GM12801 (cell line): ENCODE data around the gene SUPT3H.

ENCODE experiments used
- TF ChIP-seq, protein P1 (sequence below): IDR thresholded peaks from one replicate; pipeline ENCODE4 v1.5.1; 2011; ENCODE audit warnings: control low read depth; ENCODE audit not compliant: insufficient read length; ENCODE audit errors: extremely low read depth

SUPT3H gene

DNA sequence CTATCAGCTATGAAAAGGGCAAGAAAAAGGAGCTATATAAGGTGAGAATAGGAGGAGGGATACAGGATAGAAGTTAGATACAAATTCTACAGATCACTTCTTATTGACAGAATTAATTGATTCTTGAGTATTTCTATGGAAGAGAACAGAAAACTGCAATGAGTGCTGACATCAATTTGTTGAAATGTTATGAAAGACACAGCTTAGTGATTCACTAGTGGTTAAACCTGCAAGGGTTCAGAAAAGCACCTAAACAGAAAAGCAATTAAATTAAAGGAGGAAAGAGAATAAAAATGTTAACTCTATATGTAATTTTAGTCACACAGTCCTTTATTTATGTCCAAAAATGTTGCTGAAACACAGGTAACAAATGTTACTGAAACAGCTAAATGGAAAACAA, 304.0 kb downstream of the SUPT3H start:
- TF ChIP-seq, protein P1, sequence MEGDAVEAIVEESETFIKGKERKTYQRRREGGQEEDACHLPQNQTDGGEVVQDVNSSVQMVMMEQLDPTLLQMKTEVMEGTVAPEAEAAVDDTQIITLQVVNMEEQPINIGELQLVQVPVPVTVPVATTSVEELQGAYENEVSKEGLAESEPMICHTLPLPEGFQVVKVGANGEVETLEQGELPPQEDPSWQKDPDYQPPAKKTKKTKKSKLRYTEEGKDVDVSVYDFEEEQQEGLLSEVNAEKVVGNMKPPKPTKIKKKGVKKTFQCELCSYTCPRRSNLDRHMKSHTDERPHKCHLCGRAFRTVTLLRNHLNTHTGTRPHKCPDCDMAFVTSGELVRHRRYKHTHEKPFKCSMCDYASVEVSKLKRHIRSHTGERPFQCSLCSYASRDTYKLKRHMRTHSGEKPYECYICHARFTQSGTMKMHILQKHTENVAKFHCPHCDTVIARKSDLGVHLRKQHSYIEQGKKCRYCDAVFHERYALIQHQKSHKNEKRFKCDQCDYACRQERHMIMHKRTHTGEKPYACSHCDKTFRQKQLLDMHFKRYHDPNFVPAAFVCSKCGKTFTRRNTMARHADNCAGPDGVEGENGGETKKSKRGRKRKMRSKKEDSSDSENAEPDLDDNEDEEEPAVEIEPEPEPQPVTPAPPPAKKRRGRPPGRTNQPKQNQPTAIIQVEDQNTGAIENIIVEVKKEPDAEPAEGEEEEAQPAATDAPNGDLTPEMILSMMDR, result no peak

DNA sequence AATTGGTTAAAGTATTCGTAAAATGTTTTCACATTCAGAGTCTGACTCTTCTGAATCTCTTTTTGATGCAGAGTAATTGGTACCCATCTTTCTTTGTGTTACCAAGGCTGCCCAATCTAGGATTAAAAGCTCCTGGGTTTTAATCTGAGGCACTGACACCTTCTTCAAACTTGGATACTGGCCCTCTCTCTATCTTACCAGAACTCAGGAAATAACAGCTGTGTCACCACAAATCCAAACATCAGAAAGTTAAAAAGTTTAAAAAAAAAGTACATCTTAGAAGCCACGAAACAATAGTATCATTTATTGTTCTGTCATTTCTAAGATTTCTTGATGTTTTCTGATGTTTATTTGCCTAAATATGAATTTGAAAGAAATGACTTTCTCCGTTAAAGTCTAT, 305.1 kb downstream of the SUPT3H start:
- TF ChIP-seq, protein P1, result no peak

- TF ChIP-seq, protein P1, result no peak
These were observed 305.7 kb downstream of the SUPT3H start for GRCh38 chr6:45072016-45072415.

DNA sequence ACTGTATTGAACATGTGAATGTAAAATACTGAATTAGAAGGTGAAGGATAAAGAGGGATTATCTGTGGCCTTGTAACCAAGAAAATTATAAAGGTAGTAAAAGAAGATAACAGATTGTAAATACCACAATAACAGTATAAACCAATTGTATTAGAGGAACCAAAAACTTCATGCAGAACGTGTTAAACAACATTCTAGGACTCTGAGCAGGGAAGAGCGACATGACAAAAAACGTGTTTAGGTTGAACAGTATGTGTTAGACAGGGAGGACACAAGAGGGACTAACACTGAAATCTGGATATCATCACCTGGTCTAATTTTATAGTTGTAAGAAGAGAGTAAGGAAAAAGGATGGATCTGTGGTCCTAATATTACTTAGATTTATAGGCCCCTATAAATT, 308.6 kb downstream of the SUPT3H start:
- TF ChIP-seq, protein P1, result no peak

- TF ChIP-seq, protein P1, result no peak
These were observed 320.0 kb downstream of the SUPT3H start for GRCh38 chr6:45057711-45058110.

DNA sequence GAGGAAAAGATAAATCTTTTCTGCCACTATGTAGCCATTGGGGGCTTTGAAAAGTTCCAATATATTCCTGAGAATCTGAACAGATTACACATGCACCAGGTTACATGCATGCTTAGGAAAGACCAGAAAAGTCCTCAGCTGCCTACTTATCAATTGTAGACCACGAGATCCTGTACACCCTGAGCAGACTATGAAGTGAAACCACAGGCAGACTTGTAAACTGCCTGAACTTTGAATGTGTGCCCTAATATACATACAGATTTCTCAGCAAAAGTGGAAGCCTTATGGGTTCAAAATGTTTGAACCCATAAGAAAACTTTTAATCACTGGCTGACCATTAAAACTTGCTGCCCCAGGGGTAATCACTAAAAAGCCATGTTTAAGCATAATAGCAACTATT, 323.1 kb downstream of the SUPT3H start:
- TF ChIP-seq, protein P1, result no peak

GRCh38 chr6:45052325-45052724, 325.4 kb downstream of the SUPT3H start:
- TF ChIP-seq, protein P1, result no peak
